Activated CD4-positive, CD25-positive, alpha-beta regulatory T cell treated with anti-CD3 and anti-CD28 coated beads, Interleukin-2, amount 50 U/mL, for 16 hours (primary cell): ENCODE data around the gene FEM1A.
"Not testable (repeated sequence)": the region's sequence is repeated elsewhere in the genome, so short reads cannot be mapped to it uniquely, and the experiment has no call there.

Experiments
- DNase-seq: peaks from one replicate; pipeline ENCODE4 v3.0.0-alpha.2; 2020; ENCODE audit warnings: low read depth, low spot score

FEM1A gene

DNA sequence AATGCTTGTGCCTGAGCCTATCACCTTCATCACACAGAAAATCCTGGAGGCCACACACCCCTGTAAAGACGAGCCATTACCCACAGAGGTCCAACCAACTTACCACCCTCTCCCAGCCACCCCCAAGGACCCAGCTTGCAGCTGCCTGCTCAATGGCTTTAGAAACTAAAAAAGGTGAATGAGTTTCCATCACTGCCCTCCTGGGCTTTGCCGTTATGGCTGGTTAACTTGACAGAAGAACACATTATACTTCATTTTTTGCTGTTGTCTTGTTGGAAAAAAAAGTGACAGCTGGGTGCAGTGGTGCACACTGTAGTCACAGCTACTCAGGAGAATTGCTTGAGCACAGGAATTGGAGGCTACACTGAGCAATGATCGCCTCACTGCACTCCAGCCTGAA, 17.4 kb upstream of the FEM1A start:
- no peak for DNase-seq

DNA sequence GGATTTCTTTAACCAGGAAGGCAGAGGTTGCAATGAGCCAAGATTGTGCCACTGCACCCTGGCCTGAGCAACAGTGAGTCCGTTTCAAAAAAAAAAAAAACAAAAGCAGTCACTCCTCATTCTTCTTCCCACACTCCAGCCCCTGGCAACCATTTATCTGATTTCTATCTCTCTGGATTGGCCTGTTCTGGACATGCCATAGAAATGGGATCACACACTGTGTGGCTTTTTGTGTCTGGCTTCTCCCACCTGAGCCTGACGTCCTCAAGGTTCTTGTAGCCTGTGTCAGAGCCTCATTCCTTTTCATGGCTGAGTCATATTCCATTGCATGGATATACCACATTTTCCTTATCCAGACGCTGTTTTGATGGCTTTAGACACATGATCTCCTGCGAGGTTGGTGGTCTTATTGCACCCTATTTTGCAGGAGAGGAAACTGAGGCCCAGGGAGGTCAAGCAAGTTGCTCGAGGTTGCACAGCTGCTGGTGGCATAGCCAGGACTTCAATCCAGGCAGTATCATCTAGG, 15.8 kb upstream of the FEM1A start:
- DNase-seq, result no peak

DNA sequence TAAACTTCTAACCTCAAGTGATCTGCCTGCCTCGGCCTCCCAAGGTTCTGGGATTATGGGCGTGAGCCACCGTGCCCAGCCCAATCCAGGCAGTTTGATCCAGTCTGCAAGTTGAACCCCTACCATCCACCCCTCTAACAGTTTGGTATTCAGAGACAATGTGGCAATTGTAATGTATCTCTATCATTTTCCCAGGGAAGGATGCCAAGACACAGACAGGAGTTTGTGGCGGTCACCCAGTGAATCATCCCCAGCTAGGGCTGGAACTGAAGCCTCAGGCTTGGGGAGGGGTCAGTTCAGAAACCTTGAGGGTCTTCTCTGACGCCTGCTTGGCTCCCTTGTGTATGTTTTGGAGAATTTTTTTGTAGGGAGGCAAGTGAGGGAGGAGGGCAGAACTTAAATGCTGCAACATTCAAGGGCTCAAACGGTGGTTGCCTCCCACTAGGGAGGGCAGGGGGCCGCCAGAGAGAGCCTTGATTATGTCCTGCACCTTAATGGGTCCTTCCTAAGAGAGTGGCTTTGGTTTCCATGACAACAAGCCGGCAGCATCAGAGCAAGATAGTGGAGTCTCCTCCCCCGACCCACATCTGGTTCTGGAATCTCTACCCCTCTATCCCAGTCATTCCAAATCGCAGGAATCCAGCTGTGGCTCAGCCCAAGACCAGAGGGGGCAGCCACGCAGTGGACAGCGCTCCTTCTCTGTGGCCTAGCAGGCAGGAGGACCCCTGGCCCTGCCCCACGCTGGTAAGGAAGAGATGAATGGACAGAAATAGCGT, 14.9 kb upstream of the FEM1A start:
- no peak for DNase-seq

DNA sequence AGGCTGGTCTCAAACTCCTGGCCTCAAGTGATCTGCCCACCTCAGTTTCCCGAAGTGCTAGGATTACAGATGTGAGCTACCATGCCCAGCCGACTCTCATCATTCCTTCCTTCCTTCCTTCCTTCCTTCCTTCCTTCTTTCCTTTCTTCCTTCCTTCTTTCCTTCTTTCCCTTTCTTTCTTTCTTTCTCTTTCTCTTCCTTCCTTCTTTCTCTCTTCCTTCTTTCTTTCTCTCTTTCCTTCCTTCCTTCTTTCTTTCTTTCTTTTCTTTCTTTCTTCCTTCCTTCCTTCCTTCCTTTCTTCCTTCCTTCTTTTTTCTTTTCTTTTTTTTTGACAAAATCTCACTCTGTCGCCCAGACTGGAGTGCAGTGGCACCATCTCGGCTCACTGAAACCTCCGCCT, 13.4 kb upstream of the FEM1A start:
- not testable (repeated sequence) for DNase-seq

DNA sequence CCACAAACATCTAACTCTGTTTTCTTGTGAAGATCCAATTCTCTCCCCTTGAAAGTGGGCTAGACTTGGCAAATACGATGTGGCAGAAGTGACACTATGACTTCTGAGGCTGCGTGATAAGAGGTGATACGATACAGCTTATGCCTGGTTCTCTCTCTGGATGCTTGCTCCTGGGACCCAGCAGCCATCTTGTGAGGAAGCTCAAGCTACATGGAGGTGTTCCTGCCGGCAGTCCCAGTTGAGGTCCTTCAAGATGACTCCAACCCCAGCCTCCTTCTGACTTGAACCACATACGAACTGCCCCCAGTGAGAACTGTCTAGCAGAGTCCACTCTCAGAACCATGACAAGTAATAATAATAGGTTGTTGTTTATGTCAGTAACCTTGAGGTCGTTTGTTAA, 10.7 kb upstream of the FEM1A start:
- DNase-seq, result no peak

DNA sequence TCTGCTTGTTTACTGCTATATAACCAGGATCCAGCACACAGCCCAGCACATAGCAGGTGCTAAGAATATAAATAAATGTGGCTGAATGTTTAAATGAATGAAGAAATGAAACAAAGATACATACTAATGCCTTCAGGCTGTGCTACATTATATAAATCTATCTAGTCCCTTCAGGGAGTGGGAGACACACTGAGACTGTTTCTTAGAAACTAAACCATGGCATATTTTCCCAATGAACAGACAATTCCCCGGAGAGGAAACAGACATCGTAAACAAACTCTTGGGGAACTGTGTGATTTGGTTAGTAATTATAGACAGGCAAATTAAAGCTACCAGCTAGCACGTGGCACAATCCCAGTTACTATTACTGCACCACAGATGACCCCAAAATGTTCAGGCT, 9.7 kb upstream of the FEM1A start:
- DNase-seq, result no peak

DNA sequence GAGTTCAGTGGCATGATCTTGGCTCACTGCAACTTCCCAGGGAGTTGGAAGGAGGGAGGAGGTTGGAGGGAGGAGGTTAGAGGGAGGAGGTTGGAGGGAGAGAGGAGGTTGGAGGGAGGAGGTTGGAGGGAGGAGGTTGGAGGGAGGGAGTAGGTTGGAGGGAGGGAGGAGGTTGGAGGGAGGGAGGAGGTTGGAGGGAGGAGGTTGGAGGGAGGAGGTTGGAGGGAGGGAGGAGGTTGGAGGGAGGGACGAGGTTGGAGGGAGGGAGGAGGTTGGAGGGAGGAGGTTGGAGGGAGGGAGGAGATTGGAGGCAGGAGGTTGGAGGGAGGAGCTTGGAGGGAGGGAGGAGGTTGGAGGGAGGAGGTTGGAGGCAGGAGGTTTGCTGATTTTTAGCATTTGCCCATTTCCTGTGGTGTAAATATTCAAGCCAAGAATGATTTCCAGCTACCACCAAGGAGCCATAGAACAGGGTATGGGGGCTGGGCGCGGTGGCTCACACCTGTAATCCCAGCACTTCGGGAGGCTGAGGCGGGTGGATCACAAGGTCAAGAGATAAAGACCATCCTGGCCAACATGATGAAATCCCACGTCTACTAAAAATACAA, 5.0 kb upstream of the FEM1A start:
- not testable (repeated sequence) for DNase-seq

DNA sequence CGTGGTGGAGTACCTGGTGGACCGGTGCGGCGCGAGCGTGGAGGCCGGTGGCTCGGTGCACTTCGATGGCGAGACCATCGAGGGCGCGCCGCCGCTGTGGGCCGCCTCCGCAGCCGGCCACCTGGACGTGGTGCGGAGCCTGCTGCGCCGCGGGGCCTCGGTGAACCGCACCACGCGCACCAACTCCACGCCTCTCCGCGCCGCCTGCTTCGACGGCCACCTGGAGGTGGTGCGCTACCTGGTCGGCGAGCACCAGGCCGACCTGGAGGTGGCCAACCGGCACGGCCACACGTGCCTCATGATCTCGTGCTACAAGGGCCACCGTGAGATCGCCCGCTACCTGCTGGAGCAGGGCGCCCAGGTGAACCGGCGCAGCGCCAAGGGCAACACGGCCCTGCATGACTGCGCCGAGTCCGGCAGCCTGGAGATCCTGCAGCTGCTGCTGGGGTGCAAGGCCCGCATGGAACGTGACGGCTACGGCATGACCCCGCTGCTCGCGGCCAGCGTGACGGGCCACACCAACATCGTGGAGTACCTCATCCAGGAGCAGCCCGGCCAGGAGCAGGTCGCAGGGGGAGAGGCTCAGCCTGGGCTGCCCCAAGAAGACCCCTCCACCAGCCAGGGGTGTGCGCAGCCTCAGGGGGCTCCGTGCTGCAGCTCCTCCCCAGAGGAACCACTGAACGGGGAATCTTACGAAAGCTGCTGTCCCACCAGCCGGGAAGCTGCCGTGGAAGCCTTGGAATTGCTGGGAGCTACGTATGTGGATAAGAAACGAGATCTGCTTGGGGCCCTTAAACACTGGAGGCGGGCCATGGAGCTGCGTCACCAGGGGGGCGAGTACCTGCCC, 708 bp downstream of the FEM1A start:
- not testable (repeated sequence) for DNase-seq

DNA sequence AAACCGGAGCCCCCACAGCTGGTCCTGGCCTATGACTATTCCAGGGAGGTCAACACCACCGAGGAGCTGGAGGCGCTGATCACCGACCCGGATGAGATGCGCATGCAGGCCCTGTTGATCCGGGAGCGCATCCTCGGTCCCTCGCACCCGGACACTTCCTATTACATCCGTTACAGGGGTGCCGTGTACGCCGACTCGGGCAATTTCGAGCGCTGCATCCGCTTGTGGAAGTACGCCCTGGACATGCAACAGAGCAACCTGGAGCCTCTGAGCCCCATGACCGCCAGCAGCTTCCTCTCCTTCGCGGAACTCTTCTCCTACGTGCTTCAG, 1.3 kb downstream of the FEM1A start:
- DNase-seq, result not testable (repeated sequence)

DNA sequence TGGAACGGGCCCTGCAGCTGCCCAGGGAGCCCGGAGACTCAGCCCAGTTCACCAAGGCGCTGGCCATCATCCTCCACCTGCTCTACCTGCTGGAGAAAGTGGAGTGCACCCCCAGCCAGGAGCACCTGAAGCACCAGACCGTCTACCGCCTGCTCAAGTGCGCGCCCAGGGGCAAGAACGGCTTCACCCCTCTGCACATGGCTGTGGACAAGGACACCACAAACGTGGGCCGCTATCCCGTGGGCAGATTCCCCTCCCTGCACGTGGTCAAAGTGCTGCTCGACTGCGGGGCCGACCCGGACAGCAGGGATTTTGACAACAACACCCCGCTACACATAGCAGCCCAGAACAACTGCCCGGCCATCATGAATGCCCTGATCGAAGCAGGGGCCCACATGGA, 1.7 kb downstream of the FEM1A start:
- not testable (repeated sequence) for DNase-seq

DNA sequence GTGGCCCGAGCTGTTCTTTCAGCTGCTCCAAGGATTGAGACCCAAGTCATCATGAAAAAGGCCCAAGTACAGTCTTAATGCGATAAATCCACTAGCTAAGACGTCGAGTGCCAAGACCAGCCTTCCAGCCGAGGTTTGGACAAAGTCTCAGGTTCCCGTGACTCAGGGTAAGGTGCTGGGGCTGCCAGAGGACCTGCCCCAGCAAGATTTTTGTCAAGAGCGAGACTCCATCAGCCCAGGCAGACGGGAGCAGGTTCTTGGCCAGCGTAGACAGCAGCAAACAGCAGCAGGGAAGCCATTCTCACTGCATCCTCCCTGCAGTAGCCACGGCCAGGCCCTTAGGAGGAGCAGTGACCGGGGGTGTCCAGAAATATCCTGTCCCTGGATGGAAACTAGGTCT, 3.4 kb downstream of the FEM1A start:
- no peak for DNase-seq

DNA sequence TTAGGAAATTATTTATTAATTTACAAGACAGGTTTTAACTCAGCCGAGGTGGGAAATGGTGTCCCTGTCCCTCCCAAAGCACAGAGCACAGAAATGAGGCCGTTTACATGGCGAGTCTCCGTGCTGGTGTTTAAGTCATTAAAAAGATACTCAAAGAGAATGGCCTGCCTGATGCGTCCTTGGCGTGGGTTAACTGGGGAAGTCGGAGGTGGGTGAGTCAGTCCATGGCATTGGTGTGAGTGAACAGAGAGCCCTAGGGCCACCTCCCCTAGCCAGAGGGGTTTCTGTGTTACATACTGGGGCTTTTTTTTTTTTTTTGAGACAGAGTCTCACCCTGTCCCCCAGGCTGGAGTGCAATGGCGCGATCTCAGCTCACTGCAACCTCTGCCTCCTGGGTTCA, 3.9 kb downstream of the FEM1A start:
- no peak for DNase-seq

DNA sequence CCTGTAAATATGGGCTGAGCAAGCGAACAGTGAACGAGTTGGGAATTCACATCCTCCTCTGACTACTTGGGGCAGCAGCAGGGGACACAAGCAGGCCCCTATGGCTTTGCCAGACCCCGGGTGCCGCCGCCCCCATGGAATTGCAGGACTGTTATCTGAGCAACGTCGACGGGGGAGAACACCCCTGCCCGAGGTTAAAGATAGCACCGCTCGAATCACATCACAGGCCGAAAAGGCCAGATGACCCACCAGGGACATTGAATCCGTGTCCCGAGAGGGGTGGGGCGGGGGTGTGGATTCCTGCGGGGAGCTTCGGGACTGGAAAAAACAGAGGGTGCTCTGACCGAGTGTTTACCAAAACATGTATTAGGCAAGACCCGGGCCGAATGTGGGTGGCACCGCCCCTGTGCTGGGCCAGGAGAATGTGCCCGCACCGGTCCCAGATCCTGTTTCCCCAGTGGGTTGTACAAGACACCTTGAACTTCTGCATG, 9.1 kb downstream of the FEM1A start:
- no peak for DNase-seq

DNA sequence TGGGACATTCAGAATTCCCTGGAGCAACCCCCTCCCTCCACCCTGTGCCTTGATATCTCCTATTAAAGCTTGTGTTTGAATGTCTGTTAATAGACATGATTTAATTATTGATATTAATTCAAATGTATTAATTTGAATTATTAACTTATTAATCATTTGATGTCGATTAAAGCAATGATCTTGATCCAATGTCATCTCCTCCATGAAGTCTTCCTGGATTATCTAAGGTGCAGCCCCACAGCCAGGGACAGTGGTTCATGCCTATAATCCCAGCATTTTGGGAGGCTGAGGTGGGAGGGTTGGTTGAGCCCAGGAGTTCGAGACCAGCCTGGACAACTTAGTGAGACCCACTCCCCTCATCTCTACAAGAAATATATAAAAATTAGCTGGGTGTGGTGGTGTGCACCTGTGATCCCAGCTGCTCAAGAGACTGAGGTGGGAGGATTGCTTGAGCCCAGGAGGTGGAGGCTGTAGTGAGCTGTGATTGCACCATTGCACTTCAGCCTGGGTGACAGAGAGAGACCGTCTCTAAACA, 9.6 kb downstream of the FEM1A start:
- DNase-seq, result no peak

DNA sequence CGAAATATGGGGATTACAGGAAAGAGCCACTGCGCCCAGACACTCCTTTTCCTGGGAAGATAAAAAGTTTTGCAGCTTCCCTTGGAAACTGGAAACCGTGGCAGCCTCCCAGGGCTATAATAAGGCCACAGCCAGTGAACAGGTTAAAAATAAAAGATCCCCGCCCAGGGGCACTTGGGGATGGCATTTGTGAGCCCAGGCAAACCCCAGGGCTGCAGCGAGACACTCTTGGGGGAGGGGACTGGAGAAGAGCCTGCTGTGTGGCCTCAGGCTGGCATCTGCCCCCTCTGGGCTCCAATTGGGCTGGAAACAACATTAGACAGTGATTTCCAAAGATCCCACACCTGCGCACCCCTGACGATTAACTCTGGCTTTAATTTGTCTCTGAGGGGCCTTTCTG, 11.2 kb downstream of the FEM1A start:
- no peak for DNase-seq

DNA sequence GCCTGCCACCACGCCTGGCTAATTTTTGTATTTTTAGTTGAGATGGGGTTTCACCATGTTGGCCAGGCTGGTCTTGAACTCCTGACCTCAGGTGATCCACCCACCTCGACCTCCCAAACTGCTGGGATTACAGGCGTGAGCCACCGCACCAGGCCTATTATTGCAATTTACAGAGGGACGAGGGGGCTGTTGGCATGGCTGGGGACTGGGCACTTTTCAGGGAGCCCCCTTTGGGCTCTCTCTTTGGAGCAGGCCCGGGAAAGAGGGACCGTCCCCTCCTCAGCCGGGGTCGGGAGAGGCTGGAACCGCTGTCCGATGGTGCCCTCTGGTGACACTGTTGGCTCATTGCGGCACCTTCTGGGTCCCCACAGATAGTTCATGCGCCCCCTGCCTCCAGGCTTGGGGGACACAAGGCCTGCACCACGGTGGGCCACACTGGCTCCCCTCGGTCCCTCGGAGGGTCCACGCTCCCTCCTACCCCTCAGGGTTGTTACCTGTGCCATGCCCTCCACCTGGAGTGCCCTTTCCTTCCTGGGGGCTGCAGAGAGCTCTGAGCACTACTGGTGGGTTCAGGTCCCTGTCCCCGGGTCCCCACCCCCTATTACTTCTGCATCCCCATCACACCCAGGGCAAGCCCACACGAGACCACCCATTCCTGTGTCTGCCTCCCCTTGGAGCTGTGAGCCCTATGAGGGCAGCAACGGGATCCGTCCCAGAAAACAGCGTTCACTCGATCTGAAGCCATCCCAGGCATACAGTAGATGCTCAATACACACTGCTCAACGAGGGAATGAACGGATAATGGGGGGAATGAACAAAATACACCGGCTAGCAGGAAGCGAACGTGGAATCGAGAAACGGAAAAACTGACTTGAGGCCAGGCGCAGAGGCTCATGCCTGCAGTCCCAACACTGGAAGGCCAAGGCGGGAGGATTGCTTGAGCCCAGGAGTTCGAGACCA, 12.5 kb downstream of the FEM1A start:
- peak; percentile 44 for DNase-seq

DNA sequence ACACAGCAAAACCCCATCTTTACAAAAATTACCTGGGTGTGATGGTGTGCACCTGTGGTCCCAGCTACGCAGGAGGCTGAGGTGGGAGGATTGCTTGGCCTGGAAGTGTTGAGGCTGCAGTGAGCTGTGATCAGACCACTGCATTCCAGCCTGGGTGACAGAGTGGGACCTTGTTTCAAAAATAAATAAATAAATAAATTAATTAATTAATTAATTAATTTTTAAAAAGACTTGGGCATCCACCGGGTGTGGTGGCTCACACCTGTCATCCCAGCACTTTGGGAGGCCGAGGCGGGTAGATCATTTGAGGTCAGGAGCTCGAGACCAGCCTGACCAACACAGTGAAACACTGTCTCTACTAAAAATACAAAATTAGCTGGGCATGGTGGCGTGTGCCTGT, 13.6 kb downstream of the FEM1A start:
- DNase-seq, result not testable (repeated sequence)

DNA sequence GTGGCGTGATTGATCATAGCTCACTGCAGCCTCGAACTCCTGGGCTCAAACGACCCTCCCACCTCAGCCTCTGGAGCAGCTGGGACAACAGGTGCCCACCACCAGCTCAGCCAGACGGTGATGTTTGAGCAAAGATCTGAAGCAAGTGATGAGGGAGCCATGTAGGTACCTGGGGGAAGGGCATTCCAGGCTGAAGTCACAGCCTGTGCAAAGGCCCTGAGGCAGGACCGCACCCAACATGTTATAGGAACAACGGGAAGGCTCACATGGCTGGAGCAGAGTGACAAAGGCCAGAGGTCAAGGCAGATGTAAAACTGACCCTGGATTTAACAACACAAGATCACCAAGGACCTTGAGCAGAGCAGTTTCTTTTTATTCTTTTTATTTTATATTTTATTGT, 14.8 kb downstream of the FEM1A start:
- DNase-seq, result no peak

DNA sequence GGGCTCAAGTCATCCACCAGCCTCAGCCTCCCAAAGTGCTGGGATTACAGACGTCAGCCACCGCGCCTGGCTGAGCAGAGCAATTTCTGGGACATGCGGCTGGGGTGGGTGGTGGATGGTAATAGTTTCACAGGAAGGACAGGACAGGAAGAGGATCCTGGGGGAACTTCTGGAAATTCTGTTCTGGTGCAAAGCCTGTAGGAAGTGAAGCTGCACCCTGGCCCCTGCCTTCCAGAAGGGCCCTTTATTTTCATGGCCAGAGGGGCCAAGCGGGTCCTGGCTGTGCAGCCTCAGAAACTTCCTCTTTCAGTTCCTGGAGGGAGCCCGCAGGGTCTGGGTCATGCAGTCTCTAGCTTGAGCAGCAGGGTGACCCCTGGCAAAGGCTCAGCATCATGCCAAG, 15.7 kb downstream of the FEM1A start:
- DNase-seq, result no peak

DNA sequence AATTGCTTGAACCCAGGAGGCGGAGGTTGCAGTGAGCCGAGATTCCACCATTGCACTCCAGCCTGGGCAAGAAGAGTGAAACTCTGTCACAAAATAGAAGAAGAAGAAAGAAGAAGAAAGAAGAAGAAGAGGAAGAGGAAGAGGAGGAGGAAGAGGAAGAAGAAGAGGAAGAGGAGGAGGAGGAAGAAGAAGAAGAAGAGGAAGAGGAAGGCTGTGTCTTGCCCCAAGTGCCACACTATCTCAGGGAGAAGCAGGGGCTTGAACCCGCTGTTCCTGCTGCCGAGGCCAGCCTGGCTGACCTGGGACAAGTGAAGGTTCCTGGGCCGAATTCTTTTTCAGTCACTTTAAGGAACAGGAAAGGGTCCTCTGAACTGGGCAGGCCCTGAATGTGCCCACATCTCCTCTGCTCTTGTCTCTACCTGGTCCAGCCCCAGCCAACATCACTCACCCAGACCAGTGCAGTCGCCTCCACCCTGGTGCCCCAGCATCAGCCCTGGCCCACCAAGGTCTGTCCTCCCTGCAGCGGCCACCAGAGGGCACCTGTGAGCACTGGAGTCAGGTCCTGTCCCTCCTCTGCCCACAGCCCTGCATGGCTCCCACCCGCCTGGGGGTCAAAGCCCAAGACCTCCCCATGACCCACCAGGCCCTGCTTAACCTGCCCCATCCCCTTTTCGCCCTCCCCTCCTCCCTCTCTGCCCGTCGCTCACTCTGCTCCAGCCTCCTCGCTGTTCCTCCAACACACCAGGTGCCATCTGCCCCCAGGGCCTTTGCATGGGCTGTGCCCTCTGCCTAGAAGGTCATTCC, 20.0 kb downstream of the FEM1A start:
- peak; percentile 83 for DNase-seq
